ENCODE results near the gene SAMD11.

SAMD11 gene

GRCh38 chr1:993379-993995, 69.8 kb downstream of the SAMD11 start:
- DNase-seq (ENCODE audit: low read depth) = no peak
